ENCODE results near the gene TNS3. TPM values are rescaled to one million over a fixed set of nuclear protein-coding genes. Genes with fewer than 3 reads are reported as not detected.

TNS3 gene
- total RNA-seq, 1 donor from 2014 or later: 89.8 TPM

GRCh38 chr7:47416492-47417480 is 165.1 kb downstream of the TNS3 start:
- H3K27me3 ChIP-seq: no peaks in the 10 kb centered on the region
- H3K4me3 ChIP-seq: no peak overlapping the region
- H3K4me1 ChIP-seq: peaks cover 0 to 5% of the 10 kb centered on the region in 2 donors
- intact Hi-C loops (cut with DNase I): no loop called here
- H3K9me3 ChIP-seq: no peaks in the 10 kb centered on the region
- peaks cover 25 to 47% of the 10 kb centered on the region in 2 donors for H3K36me3 ChIP-seq
- TF ChIP-seq CTCF (IDR thresholded peaks at IDR 0.05): peak in 1 of 3 experiments; percentile 10
- peak in 1 of 2 donors; percentile 61 for DNase-seq (ENCODE audit: low spot score in 2 of 2)
- peak overlapping the region; percentile 8 to 53 for H3K27ac ChIP-seq

DNA sequence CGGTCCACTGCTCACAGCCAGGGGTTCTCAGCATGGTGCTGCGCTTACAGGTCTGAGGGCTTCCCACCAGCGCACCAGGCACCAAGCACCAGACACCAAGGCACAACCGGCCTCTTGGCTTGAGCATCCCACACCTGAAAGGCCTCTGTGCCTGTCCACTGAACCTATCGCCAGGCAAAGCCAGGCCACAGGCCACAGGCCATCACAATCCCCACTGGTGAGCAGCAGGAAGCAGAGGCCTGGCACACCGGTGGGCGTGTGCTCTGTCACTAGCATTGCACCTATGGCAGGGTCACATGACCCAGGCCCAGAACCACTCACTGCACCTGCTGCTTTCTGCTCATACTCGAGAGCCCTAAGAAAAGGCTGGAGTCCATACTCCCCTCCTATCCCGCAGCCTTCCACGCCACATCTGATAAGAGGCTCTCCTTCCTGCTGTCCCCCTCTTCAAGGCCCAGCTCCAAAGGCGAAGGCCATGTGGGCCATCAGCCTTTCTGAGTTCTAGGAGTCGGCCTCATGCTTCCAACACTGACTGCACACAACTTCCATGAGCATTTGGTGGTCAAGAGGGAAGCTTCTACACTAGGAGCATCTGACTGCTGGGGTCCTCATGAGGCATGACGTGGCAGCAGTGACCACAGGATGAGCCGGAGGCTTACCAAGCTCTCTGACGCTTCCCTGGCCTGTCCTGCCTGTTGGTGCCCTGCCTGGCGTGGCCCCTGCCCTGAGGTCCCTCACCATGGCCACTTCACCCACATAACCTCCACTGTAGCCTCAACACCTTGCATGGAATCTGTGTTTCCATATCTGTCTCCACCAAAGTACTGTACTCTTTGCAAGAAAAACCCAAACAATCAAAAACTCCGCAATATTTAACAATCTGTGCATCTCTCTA is 166.3 kb downstream of the TNS3 start:
- intact Hi-C loops (cut with DNase I): no loop called here
- Histone ChIP-seq H3K4me1 (peaks cover 0 to 5% of the 10 kb centered on the region in 2 donors), H3K4me3 (no peak overlapping the region), H3K27ac (no peak overlapping the region), H3K9me3 (no peaks in the 10 kb centered on the region), H3K27me3 (no peaks in the 10 kb centered on the region), H3K36me3 (peaks cover 31 to 50% of the 10 kb centered on the region in 2 donors)
- TF ChIP-seq CTCF (IDR thresholded peaks at IDR 0.05): no peak
- no peak for DNase-seq (ENCODE audit: low spot score in 2 of 2)

DNA sequence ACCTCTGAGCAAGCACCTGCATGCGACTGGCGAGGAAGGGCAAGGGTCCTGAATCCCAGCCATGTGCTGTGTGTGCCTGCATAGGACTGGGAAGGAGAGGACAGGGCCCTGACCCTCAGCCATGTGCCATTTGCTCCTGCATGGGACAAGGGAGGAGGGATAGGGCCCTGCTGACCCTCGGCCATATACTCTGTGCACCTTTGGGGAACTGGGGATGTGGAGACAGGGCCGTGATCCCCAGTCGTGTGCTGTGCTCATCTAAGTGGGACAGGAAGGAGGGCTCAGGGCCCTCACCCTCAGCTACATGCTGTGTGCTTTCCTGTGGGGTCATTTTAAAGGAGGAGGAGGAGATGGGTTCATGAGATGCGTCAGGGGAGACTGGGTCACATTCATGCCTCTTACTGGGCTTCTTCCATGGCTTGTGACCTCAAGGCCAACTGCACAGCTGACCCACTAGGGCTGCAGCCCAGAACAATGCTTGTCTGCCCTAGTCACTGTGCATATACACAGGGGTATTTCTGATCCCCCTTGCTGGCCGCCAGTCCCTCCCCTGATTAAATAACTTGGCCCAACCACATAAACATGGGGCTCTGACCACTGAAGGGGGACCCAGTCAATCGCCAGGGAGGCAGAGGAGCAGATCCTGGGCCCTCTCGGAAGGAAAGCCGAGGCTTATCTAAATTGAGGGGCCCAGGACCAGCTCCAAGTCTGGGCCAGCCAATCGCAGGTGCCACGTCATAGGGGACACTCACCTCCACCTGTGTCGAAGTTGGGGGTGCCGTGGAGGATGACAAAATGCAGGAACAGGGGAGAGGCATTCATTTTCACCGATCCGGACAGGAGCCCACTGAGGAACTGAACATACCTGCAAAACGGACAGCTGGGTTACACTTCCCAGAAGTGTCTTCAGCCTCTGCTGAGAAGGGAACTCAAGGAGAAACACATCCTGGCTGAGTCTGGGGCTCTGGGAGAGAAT is 167.3 kb downstream of the TNS3 start:
- H3K4me3 ChIP-seq: no peak overlapping the region
- H3K4me1 ChIP-seq: peaks cover 0 to 5% of the 10 kb centered on the region in 2 donors
- peaks cover 33 to 50% of the 10 kb centered on the region in 2 donors for H3K36me3 ChIP-seq
- no peaks in the 10 kb centered on the region for H3K27me3 ChIP-seq
- no peaks in the 10 kb centered on the region for H3K9me3 ChIP-seq
- peak in 1 of 2 donors; percentile 47 for DNase-seq (ENCODE audit: low spot score in 2 of 2)
- intact Hi-C loops (cut with DNase I): no loop called here
- no peak overlapping the region for H3K27ac ChIP-seq
- no peak for TF ChIP-seq CTCF (IDR thresholded peaks at IDR 0.05)

DNA sequence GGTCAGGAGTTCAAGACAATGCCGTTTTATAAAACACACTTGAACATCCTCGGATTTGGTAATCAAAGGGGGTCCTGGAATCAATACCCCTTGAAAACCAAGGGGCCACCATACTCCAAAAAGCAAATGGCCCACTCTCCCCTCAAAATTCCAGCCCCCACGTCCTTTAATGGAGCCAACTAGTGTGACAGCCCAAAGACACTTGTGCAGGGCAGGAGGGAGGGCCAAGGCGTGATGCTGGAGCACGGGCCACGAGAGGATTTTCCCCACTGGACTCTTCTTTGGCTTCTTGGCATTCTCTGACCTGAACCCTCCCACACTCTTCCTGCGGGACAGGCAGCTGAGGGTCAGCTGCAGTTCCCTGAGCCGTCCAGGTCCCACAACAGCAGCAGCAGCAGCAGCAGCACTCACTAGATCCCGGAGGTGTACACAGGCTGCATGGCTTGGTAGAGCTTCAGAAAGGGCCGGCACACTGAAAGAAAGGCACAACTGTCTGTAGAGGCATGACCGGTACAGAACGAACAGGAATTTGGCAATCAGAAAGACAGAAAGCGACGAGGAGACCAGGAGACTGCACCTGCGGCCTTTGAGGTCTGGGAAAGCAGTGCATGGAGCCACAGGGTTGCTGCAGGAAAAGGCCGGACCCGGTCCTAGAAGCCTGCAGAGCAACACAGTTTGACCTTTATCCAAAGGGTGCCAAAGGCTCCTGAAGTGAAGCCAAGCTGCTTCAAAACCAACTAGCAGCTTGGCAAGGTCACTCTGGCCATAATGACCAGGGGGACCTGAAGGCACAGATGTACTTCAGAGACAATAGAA is 168.2 kb downstream of the TNS3 start:
- intact Hi-C loops (cut with DNase I): no loop called here
- H3K27ac ChIP-seq: no peak overlapping the region
- H3K4me3 ChIP-seq: no peak overlapping the region
- TF ChIP-seq CTCF (IDR thresholded peaks at IDR 0.05): no peak
- DNase-seq (ENCODE audit: low spot score in 2 of 2): peak in 1 of 2 donors; percentile 31
- H3K36me3 ChIP-seq: peaks cover 33 to 48% of the 10 kb centered on the region in 2 donors
- peaks cover 0 to 5% of the 10 kb centered on the region in 2 donors for H3K4me1 ChIP-seq
- H3K27me3 ChIP-seq: no peaks in the 10 kb centered on the region
- H3K9me3 ChIP-seq: no peaks in the 10 kb centered on the region

All from ascending aorta (tissue), 2 donors.